ENCODE measurements around the gene NFU1. TPM values are rescaled to one million over a fixed set of nuclear protein-coding genes. Genes with fewer than 3 reads are reported as not detected.

NFU1 gene
- total RNA-seq, result 10 to 100 TPM; 37.8 to 44.5 TPM

- Mint-ChIP-seq H3K4me1 (ENCODE audit: low read depth) (peaks cover 24% of the 10 kb centered on the region), H3K27me3 (no peaks in the 10 kb centered on the region), H3K4me3 (peak within 1 kb of the TSS; percentile 95), H3K36me3 (peaks cover 3% of the 10 kb centered on the region), H3K27ac (peak within 1 kb of the TSS; percentile 91), H3K9me3 (peaks cover 11% of the 10 kb centered on the region)
- DNase-seq, result peak; percentile 94
- CTCF ChIA-PET, result interaction anchor here (0.6 to 2.5 kb wide), 30 partner anchors 9 to 857 kb away, joined by 3 to 28 read pairs (median 3); partner anchors contain the start of gene SNRPG
- intact Hi-C loops (cut with micrococcal nuclease), result loop anchor here (1.0 to 10.0 kb wide), 7 partner anchors 16 to 392 kb away; partner anchors contain the start of genes AAK1, GFPT1 and GMCL1
- POLR2A ChIA-PET, result interaction anchor here (0.5 to 2.1 kb wide), 16 partner anchors 8 to 856 kb away, joined by 3 to 11 read pairs (median 4); partner anchors contain the start of genes AAK1 and SNRPG
These were observed at the start of gene NFU1 for GRCh38 chr2:69436938-69437750. NFU1 (minus strand) TSS chr2:69437435; CDS start chr2:69437422, 13 bp downstream.

DNA sequence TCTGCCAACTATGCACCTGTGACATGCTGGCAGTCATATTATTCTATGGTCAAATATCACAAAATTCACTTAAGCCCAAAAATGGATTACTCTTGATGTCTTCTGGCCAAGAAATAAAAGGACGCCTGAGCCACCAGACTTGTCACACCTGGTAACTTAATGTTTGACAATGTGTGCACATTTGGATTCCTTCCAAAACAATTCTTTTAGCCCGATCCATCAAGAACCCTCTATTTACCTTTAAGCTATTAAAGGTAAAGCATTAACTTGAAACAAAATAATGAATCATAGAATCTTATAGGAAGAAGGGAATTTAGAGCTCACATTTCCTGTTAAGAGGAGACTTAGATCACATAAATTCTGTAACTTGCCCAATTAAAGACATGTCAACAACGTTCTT, 46.5 kb upstream of the NFU1 start:
- Mint-ChIP-seq H3K27me3 (no peaks in the 10 kb centered on the region), H3K4me1 (ENCODE audit: low read depth) (peaks cover 29% of the 10 kb centered on the region), H3K4me3 (no peak overlapping the region), H3K36me3 (peaks cover 32% of the 10 kb centered on the region), H3K9me3 (no peaks in the 10 kb centered on the region), H3K27ac (peak overlapping the region; percentile 30)
- ChIA-PET CTCF (no interaction called here), POLR2A (interaction anchor here (0.6 kb wide), 2 partner anchors 22 to 113 kb away, joined by 3 to 4 read pairs; no protein-coding TSS in a partner anchor)
- intact Hi-C loops (cut with micrococcal nuclease), result no loop called here
- DNase-seq, result no peak

DNA sequence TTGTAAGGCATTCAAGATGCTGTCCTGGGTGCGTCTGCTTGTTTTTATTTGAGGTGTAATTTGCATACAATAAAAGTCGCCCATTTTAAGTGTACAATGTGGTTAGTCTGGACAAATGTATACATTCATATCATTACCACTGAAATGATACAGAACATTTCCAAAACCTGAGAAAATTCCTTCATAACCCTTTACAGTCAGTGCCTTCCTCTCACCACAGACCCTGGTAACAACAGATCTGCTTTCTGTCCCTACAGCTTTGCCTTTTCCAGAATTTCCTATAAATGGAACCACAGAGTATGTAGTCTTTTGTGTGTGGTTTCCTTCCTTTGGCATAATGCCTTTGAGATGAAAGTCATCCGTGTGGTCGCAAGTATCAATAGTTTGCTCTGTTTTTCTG, 45.8 kb upstream of the NFU1 start:
- Mint-ChIP-seq H3K36me3 (peaks cover 27% of the 10 kb centered on the region), H3K27me3 (no peaks in the 10 kb centered on the region), H3K4me1 (ENCODE audit: low read depth) (peaks cover 33% of the 10 kb centered on the region), H3K9me3 (no peaks in the 10 kb centered on the region), H3K4me3 (no peak overlapping the region), H3K27ac (peak overlapping the region; percentile 30)
- no peak for DNase-seq
- ChIA-PET POLR2A (interaction anchor here (0.6 kb wide), 1 partner anchor 23 kb away, joined by 3 read pairs; no protein-coding TSS in a partner anchor), CTCF (no interaction called here)
- intact Hi-C loops (cut with micrococcal nuclease), result no loop called here

GRCh38 chr2:69482471-69482870, 45.2 kb upstream of the NFU1 start:
- H3K4me3 Mint-ChIP-seq, result no peak overlapping the region
- no peaks in the 10 kb centered on the region for H3K27me3 Mint-ChIP-seq
- peaks cover 25% of the 10 kb centered on the region for H3K36me3 Mint-ChIP-seq
- H3K9me3 Mint-ChIP-seq, result no peaks in the 10 kb centered on the region
- CTCF ChIA-PET, result no interaction called here
- POLR2A ChIA-PET, result no interaction called here
- intact Hi-C loops (cut with micrococcal nuclease), result no loop called here
- no peak for DNase-seq
- no peak overlapping the region for H3K27ac Mint-ChIP-seq
- peaks cover 38% of the 10 kb centered on the region for H3K4me1 Mint-ChIP-seq (ENCODE audit: low read depth)

DNA sequence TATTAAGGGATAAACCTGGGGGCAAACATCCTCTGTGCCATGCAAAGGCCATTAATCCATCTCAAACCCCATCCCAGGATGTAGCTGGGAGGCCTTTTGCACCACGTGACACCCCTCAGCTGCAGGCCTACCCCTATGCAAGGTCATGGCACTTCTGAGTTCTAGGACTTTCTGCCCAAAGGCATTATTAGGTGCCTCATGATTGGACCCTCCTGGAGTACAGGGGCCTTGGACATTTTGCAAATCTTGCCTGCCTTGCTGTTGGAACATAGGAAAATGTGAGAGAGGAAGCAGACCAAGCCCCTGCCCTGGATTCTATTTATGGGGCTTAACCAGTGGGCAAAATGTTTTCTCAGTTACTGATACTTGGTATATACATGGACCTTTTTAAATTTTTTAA, 44.2 kb upstream of the NFU1 start:
- DNase-seq, result no peak
- POLR2A ChIA-PET, result no interaction called here
- H3K27me3 Mint-ChIP-seq, result no peaks in the 10 kb centered on the region
- CTCF ChIA-PET, result no interaction called here
- H3K36me3 Mint-ChIP-seq, result peaks cover 27% of the 10 kb centered on the region
- peaks cover 49% of the 10 kb centered on the region for H3K4me1 Mint-ChIP-seq (ENCODE audit: low read depth)
- H3K4me3 Mint-ChIP-seq, result no peak overlapping the region
- no peak overlapping the region for H3K27ac Mint-ChIP-seq
- H3K9me3 Mint-ChIP-seq, result no peaks in the 10 kb centered on the region
- intact Hi-C loops (cut with micrococcal nuclease), result no loop called here

- Mint-ChIP-seq H3K9me3 (no peaks in the 10 kb centered on the region), H3K27ac (peak overlapping the region; percentile 0), H3K36me3 (peaks cover 27% of the 10 kb centered on the region), H3K27me3 (no peaks in the 10 kb centered on the region), H3K4me3 (no peak overlapping the region), H3K4me1 (ENCODE audit: low read depth) (peaks cover 44% of the 10 kb centered on the region)
- ChIA-PET CTCF (interaction anchor here (1.1 to 1.2 kb wide), 2 partner anchors 24 to 247 kb away, joined by 3 to 4 read pairs; no protein-coding TSS in a partner anchor), POLR2A (interaction anchor here (0.6 to 1.3 kb wide), 3 partner anchors 18 to 40 kb away, joined by 3 to 4 read pairs (median 4); partner anchors contain the start of gene NFU1)
- no peak for DNase-seq
- intact Hi-C loops (cut with micrococcal nuclease), result loop anchor here (2.0 kb wide), 1 partner anchor 41 kb away; the partner anchor contains the start of gene NFU1
These were observed 40.4 kb upstream of the NFU1 start for GRCh38 chr2:69477627-69478026.

GRCh38 chr2:69474688-69475087, 37.5 kb upstream of the NFU1 start:
- ChIA-PET CTCF (no interaction called here), POLR2A (no interaction called here)
- no peak overlapping the region for H3K27ac Mint-ChIP-seq
- H3K9me3 Mint-ChIP-seq, result no peaks in the 10 kb centered on the region
- peaks cover 20% of the 10 kb centered on the region for H3K36me3 Mint-ChIP-seq
- DNase-seq, result no peak
- intact Hi-C loops (cut with micrococcal nuclease), result no loop called here
- no peak overlapping the region for H3K4me3 Mint-ChIP-seq
- peaks cover 37% of the 10 kb centered on the region for H3K4me1 Mint-ChIP-seq (ENCODE audit: low read depth)
- H3K27me3 Mint-ChIP-seq, result no peaks in the 10 kb centered on the region

DNA sequence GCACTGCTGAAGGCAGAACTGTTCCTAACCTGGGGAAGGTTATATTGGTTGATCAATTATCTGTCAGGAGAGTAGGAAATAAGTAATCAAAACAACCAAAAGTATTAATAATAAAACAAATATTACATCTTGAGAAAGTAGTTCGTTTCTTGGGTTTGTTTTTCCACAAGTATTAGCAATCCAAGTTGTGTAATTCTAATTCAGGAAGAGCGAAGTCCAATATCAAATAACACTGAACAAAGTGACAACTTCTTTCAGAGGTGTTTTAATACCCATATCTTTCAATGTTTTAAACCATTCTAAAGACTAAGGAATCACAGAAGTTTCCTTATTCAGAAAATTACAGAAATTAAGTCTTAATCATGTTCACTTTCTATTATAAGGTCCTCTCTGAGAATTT, 34.6 kb upstream of the NFU1 start:
- Mint-ChIP-seq H3K27me3 (no peaks in the 10 kb centered on the region), H3K27ac (no peak overlapping the region), H3K4me1 (ENCODE audit: low read depth) (peaks cover 16% of the 10 kb centered on the region), H3K4me3 (no peak overlapping the region), H3K36me3 (peaks cover 18% of the 10 kb centered on the region), H3K9me3 (no peaks in the 10 kb centered on the region)
- DNase-seq, result no peak
- ChIA-PET CTCF (no interaction called here), POLR2A (no interaction called here)
- intact Hi-C loops (cut with micrococcal nuclease), result no loop called here

- intact Hi-C loops (cut with micrococcal nuclease), result no loop called here
- H3K9me3 Mint-ChIP-seq, result no peaks in the 10 kb centered on the region
- no peak overlapping the region for H3K27ac Mint-ChIP-seq
- peaks cover 9% of the 10 kb centered on the region for H3K4me1 Mint-ChIP-seq (ENCODE audit: low read depth)
- DNase-seq, result no peak
- H3K36me3 Mint-ChIP-seq, result peaks cover 22% of the 10 kb centered on the region
- no peak overlapping the region for H3K4me3 Mint-ChIP-seq
- ChIA-PET POLR2A (no interaction called here), CTCF (no interaction called here)
- H3K27me3 Mint-ChIP-seq, result no peaks in the 10 kb centered on the region
These were observed 33.7 kb upstream of the NFU1 start for GRCh38 chr2:69470911-69471310.

DNA sequence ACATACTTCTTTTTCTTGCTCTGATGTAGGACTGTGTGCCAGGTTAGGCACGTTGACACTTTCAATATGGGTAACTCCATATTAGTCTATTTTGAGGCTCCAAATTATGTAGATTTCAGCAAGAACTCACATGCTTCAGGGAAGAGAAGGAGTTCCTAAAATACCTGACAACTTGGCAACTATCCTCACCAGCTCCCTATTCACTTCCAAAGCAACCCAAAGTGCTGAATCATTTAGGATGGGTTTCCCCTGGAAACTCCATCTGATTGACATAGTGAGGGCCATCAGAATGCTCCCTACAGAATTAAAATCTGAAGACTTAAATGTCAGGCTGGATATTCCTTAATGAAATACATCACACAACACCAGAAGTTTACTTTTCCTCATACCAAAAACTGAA, 32.5 kb upstream of the NFU1 start:
- no peak for DNase-seq
- no peaks in the 10 kb centered on the region for H3K4me1 Mint-ChIP-seq (ENCODE audit: low read depth)
- peaks cover 24% of the 10 kb centered on the region for H3K36me3 Mint-ChIP-seq
- H3K9me3 Mint-ChIP-seq, result no peaks in the 10 kb centered on the region
- no peak overlapping the region for H3K27ac Mint-ChIP-seq
- no peaks in the 10 kb centered on the region for H3K27me3 Mint-ChIP-seq
- H3K4me3 Mint-ChIP-seq, result no peak overlapping the region
- CTCF ChIA-PET, result no interaction called here
- POLR2A ChIA-PET, result no interaction called here
- intact Hi-C loops (cut with micrococcal nuclease), result no loop called here

GRCh38 chr2:69469375-69469774, 32.1 kb upstream of the NFU1 start:
- Mint-ChIP-seq H3K27me3 (no peaks in the 10 kb centered on the region), H3K36me3 (peaks cover 25% of the 10 kb centered on the region), H3K9me3 (no peaks in the 10 kb centered on the region), H3K4me1 (ENCODE audit: low read depth) (no peaks in the 10 kb centered on the region), H3K4me3 (no peak overlapping the region), H3K27ac (no peak overlapping the region)
- DNase-seq, result no peak
- POLR2A ChIA-PET, result no interaction called here
- CTCF ChIA-PET, result no interaction called here
- intact Hi-C loops (cut with micrococcal nuclease), result no loop called here

DNA sequence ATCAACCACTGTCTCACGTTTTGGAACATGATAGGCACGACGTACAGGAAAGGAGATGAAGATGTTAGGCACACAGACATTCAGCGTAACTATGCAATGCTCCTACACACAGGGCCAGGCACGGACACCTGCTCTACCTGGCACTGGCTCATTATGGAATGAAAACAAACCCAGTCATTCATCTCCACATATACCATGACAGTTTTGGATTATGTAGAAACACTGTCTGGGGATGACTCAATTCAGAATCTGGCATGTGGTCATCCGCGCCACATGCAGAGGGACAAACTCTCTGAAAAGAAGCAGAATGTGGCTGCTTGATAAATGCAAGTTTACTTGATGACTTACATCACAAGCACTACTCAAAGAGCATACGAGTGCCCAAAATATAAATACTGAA, 29.5 kb upstream of the NFU1 start:
- CTCF ChIA-PET, result interaction anchor here (1.1 kb wide), 1 partner anchor 29 kb away, joined by 3 read pairs; the partner anchor contains the start of gene NFU1

More for the DNA sequence above, 29.5 kb upstream of the NFU1 start:
- H3K9me3 Mint-ChIP-seq, result no peaks in the 10 kb centered on the region
- no peaks in the 10 kb centered on the region for H3K4me1 Mint-ChIP-seq (ENCODE audit: low read depth)
- DNase-seq, result peak; percentile 44
- H3K27me3 Mint-ChIP-seq, result no peaks in the 10 kb centered on the region
- intact Hi-C loops (cut with micrococcal nuclease), result no loop called here
- H3K36me3 Mint-ChIP-seq, result peaks cover 33% of the 10 kb centered on the region
- no peak overlapping the region for H3K27ac Mint-ChIP-seq
- H3K4me3 Mint-ChIP-seq, result no peak overlapping the region
- POLR2A ChIA-PET, result no interaction called here

Data from activated CD4-positive, alpha-beta memory T cell treated with anti-CD3 and anti-CD28 coated beads for 36 hours (primary cell).